Right lobe of liver (tissue), 4 donors: ENCODE measurements around the gene NRP2.

Source experiments
- CTCF ChIP-seq, 4 donors: fragments of 200-600 bp in 3 of 4; fragments of 450-650 bp in 1 of 4; IDR thresholded peaks; one replicate each; pipeline versions ENCODE4 v1.5.1 to v1.8.0; 2016 to 2022; ENCODE audit warnings: antibody characterized with exemption in 4 of 4, mild to moderate bottlenecking in 2 of 4
- POLR2A ChIP-seq: fragments of 450-650 bp; IDR thresholded peaks from one replicate; pipeline ENCODE4 v1.6.1; 2017; ENCODE audit warnings: antibody characterized with exemption, mild to moderate bottlenecking
- donor health status: DM: no; HTN: no; CAD: no.
- donor health status: DM: no; HTN: no; CAD: no.
- donor health status: DM: no; HTN: yes; CAD: no.

GRCh38 chr2:205749078-205749477 lies 66.8 kb downstream of the NRP2 start:
- TF ChIP-seq CTCF (IDR thresholded peaks at IDR 0.05): no peak
- TF ChIP-seq POLR2A: no peak
